Omental fat pad (tissue), 4 donors: Measurements from ENCODE around the gene KIRREL3. TPM values are rescaled to one million over a fixed set of nuclear protein-coding genes. Genes with fewer than 3 reads are reported as not detected.

ENCODE experiments used
- ATAC-seq: fragments of 150-250 bp; one replicate; pipeline ENCODE4 v1.9.1; 2016; ENCODE audit warnings: mild to moderate bottlenecking, moderate library complexity; ENCODE audit not compliant: low FRiP score
- DNase-seq: peaks from one replicate; pipeline ENCODE4 v3.0.0-alpha.2; 2019; ENCODE audit warnings: low spot score
- CTCF ChIP-seq, 3 donors: fragments of 450-650 bp; IDR thresholded peaks; one replicate each; pipeline ENCODE4 v1.5.1; 2016 to 2017; ENCODE audit warnings: antibody characterized with exemption in 3 of 3, mild to moderate bottlenecking in 3 of 3, moderate library complexity in 2 of 3
- total RNA-seq, 4 donors: library from RNA; depleted of rRNA; stranded (reverse); fragments of >200 nt; gene quantifications; one replicate each; pipeline ENCODE4 v1.1.0, GENCODE V29; 2016

The KIRREL3 gene
- total RNA-seq, 4 donors from 2014 or later: 0.09 to 0.60 TPM; not detected in 2

- ATAC-seq: no peak
- DNase-seq: no peak
These were observed 404.1 kb downstream of the KIRREL3 start for GRCh38 chr11:126596474-126596873.

GRCh38 chr11:126595560-126595959 is 405.0 kb downstream of the KIRREL3 start:
- no peak for ATAC-seq
- TF ChIP-seq CTCF (IDR thresholded peaks at IDR 0.05): no peak
- DNase-seq: no peak

More at GRCh38 chr11:126596474-126596873, 404.1 kb downstream of the KIRREL3 start:
- TF ChIP-seq CTCF (IDR thresholded peaks at IDR 0.05): no peak

- no peak for TF ChIP-seq CTCF (IDR thresholded peaks at IDR 0.05)
- ATAC-seq (no peak), DNase-seq (no peak)
These were observed 405.6 kb downstream of the KIRREL3 start for GRCh38 chr11:126594921-126595367.

- no peak for DNase-seq
- ATAC-seq: no peak
- no peak for TF ChIP-seq CTCF (IDR thresholded peaks at IDR 0.05)
These were observed 407.8 kb downstream of the KIRREL3 start for GRCh38 chr11:126592496-126593410.

- TF ChIP-seq CTCF (IDR thresholded peaks at IDR 0.05): no peak
- no peak for DNase-seq
- no peak for ATAC-seq
These were observed 408.5 kb downstream of the KIRREL3 start for GRCh38 chr11:126591966-126592489.

- no peak for ATAC-seq
- TF ChIP-seq CTCF (IDR thresholded peaks at IDR 0.05): no peak
- DNase-seq: no peak
These were observed 411.1 kb downstream of the KIRREL3 start for GRCh38 chr11:126589492-126589803.
